ENCODE measurements around the gene FKBP14. TPM values are rescaled to one million over a fixed set of nuclear protein-coding genes. Genes with fewer than 3 reads are reported as not detected.

FKBP14 gene
- total and polyA plus RNA-seq, 9 of the 15 experiments (the other 6 are each of a cell fraction or from before 2014, with no cell fraction given), result 5.3 to 27.9 (median 14.3) TPM

DNA sequence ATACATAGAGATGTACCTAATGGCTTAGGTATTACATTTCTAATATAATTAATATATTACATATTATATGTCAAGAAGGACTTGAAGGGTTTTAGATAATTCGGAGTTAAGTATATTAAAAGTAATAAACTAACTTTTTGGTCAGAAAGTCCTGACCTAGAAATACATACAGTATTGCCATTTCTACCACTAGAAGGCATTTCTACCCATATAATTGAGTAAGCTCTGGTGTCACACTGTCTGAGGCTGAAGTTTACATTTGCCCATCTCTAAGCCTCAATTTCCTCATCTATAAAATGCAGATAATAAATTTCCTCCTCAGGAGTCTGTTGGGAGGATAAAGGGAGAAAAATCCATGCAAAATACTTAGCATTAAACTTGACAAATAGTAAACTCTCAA lies 7.1 kb downstream of the FKBP14 start:
- Histone ChIP-seq H3K27me3 (ENCODE audit: control insufficient read depth in 2 of 2, insufficient read depth in 2 of 2, low read length in 2 of 2) (no peaks in the 10 kb centered on the region), H4K20me1 (replicated peaks; ENCODE audit: control insufficient read depth, insufficient read depth, low read length) (no peaks in the 10 kb centered on the region; the same call in 1 of the 2 replicates), H3K4me1 (replicated peaks in 1 of 2; ENCODE audit: control insufficient read depth in 2 of 2, insufficient read depth in 2 of 2, low read length in 2 of 2) (peaks cover 0 to 2% of the 10 kb centered on the region in 2 experiments; a peak in 1 of 5 replicates), H3K9me1 (ENCODE audit: control insufficient read depth, insufficient read depth, low read length) (no peaks in the 10 kb centered on the region), H2AFZ (ENCODE audit: low read depth, low read length) (no peak overlapping the region), H3K9me3 (replicated peaks; ENCODE audit: control insufficient read depth, insufficient read depth, low read depth, low read length) (no peaks in the 10 kb centered on the region), H3K4me2 (ENCODE audit: insufficient read depth, low read length) (no peak overlapping the region), H3K79me2 (ENCODE audit: control insufficient read depth, insufficient read depth, low read length) (peaks cover 31% of the 10 kb centered on the region), H3K27ac (ENCODE audit: extremely low read depth, low read depth, low read length) (no peak overlapping the region), H3K36me3 (ENCODE audit: control insufficient read depth, insufficient read depth, low read length) (peaks cover 69% of the 10 kb centered on the region), H3K9ac (ENCODE audit: insufficient read depth in 1 of 2, low read depth in 2 of 2, low read length in 2 of 2) (no peak overlapping the region), H3K4me3 (no peak overlapping the region)
- no TSS peak for BruUV-seq (replicated peaks)
- intact Hi-C loops (cut with micrococcal nuclease), result no loop called here
- WGBS (ENCODE audit: insufficient coverage, low coverage, missing lambda C conversion rate), result 62% methylated on average over 1 of the region's 1 CpG
- in situ Hi-C loops (cut with MboI), result no loop called here
- ChIA-PET POLR2A (no interaction called here), CTCF (ENCODE audit: low intra/inter-chr PET ratio) (no interaction called here)
- FAIRE-seq (no peak), ATAC-seq (no peak), DNase-seq (ENCODE audit: extremely low read depth in 1 of 4, low spot score in 3 of 4) (no peak)
- TF ChIP-seq POLR2B (IDR thresholded peaks at IDR 0.05; ENCODE audit: low read depth, partially characterized antibody), result no peak
- no peak for TF ChIP-seq ZNF224 (CRISPR knock-in tag; IDR thresholded peaks at IDR 0.05)
- no peak for TF ChIP-seq MTA1 (IDR thresholded peaks at IDR 0.05; ENCODE audit: borderline replicate concordance)
- TF ChIP-seq NFIC (IDR thresholded peaks at IDR 0.05), result no peak
- no peak for TF ChIP-seq POU5F1 (IDR thresholded peaks at IDR 0.05; ENCODE audit: borderline replicate concordance, low read depth, low read length, partially characterized antibody)
- no peak for TF ChIP-seq ZNF77 (CRISPR knock-in tag; IDR thresholded peaks at IDR 0.05)
- TF ChIP-seq HDAC6 (IDR thresholded peaks at IDR 0.05; ENCODE audit: low read depth, low read length), result no peak
- no peak for TF ChIP-seq COPS2 (conservative IDR thresholded peaks at IDR 0.05)

- Histone ChIP-seq H3K27me3 (ENCODE audit: control insufficient read depth in 2 of 2, insufficient read depth in 2 of 2, low read length in 2 of 2) (no peaks in the 10 kb centered on the region), H3K79me2 (ENCODE audit: control insufficient read depth, insufficient read depth, low read length) (peaks cover 22% of the 10 kb centered on the region), H3K4me1 (replicated peaks in 1 of 2; ENCODE audit: control insufficient read depth in 2 of 2, insufficient read depth in 2 of 2, low read length in 2 of 2) (no peaks in the 10 kb centered on the region; a peak in 1 of 5 replicates), H3K36me3 (ENCODE audit: control insufficient read depth, insufficient read depth, low read length) (peaks cover 72% of the 10 kb centered on the region), H3K4me2 (ENCODE audit: insufficient read depth, low read length) (no peak overlapping the region), H3K9me1 (ENCODE audit: control insufficient read depth, insufficient read depth, low read length) (no peaks in the 10 kb centered on the region), H2AFZ (ENCODE audit: low read depth, low read length) (no peak overlapping the region), H3K4me3 (no peak overlapping the region), H3K9me3 (replicated peaks; ENCODE audit: control insufficient read depth, insufficient read depth, low read depth, low read length) (no peaks in the 10 kb centered on the region), H4K20me1 (replicated peaks; ENCODE audit: control insufficient read depth, insufficient read depth, low read length) (no peaks in the 10 kb centered on the region; the same call in 1 of the 2 replicates), H3K27ac (ENCODE audit: extremely low read depth, low read depth, low read length) (no peak overlapping the region), H3K9ac (ENCODE audit: insufficient read depth in 1 of 2, low read depth in 2 of 2, low read length in 2 of 2) (no peak overlapping the region)
- ChIA-PET CTCF (ENCODE audit: low intra/inter-chr PET ratio) (no interaction called here), POLR2A (no interaction called here)
- in situ Hi-C loops (cut with MboI), result no loop called here
- FAIRE-seq (no peak), ATAC-seq (no peak), DNase-seq (ENCODE audit: extremely low read depth in 1 of 4, low spot score in 3 of 4) (no peak)
- BruUV-seq (replicated peaks), result no TSS peak
- intact Hi-C loops (cut with micrococcal nuclease), result no loop called here
- TF ChIP-seq RREB1 (CRISPR knock-in tag; IDR thresholded peaks at IDR 0.05) (no peak), ZNF41 (CRISPR knock-in tag; conservative IDR thresholded peaks at IDR 0.05) (no peak), NELFE (IDR thresholded peaks at IDR 0.05; ENCODE audit: insufficient read depth, insufficient read length) (no peak)
- TF ChIP-seq, protein P1, sequence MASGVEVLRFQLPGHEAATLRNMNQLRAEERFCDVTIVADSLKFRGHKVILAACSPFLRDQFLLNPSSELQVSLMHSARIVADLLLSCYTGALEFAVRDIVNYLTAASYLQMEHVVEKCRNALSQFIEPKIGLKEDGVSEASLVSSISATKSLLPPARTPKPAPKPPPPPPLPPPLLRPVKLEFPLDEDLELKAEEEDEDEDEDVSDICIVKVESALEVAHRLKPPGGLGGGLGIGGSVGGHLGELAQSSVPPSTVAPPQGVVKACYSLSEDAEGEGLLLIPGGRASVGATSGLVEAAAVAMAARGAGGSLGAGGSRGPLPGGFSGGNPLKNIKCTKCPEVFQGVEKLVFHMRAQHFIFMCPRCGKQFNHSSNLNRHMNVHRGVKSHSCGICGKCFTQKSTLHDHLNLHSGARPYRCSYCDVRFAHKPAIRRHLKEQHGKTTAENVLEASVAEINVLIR (CRISPR knock-in tag; IDR thresholded peaks at IDR 0.05), result no peak
These were observed 8.1 kb downstream of the FKBP14 start for GRCh38 chr7:30018451-30018850.
